Measurements from ENCODE around the gene TRDMT1. TPM values are rescaled to one million over a fixed set of nuclear protein-coding genes. Genes with fewer than 3 reads are reported as not detected.

TRDMT1 gene
- total RNA-seq, 1 donor = 8.9 TPM

DNA sequence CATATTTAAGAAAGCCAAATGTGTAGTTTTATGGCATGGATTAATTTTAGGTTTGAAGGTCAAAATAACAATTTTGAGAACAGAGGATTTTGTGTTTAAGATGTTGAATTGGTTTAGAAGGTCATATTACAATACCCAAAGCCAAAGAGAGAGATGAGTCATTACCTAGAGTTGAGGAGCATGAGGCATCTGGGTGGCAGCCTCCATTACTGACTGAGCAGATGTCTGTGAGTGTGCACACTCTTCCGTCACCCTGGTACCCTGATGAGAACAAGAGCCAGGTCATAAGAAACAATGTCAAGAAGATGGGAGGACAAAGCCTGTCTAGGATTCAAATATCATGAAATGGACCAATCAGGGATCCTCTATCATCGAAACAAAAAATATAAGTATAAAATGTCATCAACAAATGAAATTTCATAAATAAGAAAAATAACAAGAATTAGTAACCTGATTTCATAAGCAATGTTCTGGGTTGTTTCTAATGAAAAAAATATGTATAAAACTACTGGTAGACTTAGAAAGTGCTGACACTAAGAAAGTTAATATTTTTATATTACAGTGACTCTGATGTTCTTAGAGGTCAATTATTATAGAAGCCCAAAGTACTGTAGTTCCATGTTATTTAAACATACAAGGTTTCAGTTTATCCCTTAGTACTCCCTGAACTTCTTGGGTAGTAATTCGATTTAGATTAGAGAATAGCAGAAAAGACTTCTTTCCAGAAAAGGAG is 91.8 kb downstream of the TRDMT1 start:
- no peak for DNase-seq (ENCODE audit: low read depth in 2 of 3, low spot score in 2 of 3)

DNA sequence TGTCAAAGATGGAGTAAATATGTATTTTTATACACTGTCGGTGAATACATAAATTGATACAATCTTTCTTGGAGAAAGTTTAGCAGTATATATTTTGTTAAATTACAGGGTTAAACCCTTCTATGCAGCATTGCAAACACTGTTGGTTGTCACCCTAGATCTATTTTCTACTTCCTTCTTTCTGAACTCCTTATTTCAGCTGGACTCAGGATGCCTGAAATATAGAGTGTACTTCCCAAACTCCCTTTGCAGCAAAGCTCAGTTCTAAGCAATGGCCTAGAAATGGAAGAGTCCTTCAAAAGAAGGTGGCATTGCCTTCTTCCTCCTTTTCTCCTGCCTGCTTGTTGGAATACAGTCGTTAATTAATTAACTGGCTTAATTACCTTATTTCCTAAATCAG is 92.4 kb downstream of the TRDMT1 start:
- no peak for DNase-seq (ENCODE audit: low read depth in 2 of 3, low spot score in 2 of 3)

DNA sequence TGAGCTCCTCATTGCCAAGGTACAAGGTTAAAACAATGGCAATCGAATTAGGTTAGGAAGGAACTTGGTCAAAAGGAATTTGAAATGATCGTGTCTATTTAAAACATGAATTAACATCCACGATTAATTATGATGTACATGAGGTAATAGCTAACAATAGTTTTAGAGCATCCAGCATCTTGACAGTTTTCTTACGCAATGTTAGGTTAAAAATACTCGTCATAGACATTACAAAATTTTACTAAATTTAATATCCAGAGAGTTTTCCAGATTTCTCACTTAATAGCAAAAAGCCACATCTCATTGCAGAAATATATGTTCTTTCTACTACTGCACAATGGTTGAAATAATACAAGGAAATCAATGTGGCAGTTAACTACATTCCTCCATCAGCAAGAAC is 94.5 kb downstream of the TRDMT1 start:
- no peak for DNase-seq (ENCODE audit: low read depth in 2 of 3, low spot score in 2 of 3)

DNA sequence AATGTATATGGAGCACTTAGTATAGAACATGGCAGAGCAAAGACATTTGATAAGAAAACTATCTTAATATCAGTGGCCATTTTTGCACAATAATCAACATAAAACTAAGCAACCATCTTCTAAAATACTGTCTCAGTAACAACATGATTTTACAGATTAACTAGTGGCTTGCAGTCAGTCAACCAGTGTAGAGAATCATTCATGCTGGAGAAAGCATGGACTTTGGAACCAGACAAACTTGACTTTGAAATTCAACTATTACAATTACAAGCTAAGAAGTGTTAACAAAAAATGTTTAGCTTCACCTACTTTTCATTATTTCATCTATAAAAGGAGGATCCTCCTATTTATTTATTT is 99.6 kb downstream of the TRDMT1 start:
- DNase-seq (ENCODE audit: low read depth in 2 of 3, low spot score in 2 of 3) = no peak

DNA sequence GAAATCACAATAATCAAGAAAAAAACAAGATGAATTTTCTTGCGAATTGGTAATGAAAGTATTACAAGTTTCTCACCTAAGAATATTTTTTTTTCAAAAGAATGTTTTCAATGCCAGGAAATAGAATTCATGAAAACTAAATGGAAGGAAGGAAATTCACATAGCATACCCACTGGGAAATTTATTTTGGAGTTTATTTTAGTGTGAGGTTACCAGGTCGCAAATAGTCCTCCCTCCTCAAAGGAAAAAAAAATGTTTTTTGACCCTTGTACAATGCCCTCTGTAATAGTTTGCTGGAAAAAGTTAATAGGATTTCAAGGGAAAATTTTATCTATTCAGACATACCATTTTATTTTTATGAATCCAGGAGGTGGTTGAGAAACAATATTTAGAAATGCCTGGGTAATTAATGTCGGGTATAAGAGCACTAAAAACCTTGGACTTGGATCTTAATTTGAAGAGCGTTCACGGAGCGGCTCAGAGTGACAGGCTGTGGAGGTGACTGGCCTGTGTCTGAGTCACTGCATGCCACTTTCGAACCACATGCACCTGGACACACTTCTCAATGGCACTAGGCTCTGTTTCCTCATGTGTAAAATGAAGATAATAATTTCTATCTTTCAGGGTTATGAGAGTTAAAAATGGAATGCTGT is 100.1 kb downstream of the TRDMT1 start:
- DNase-seq (ENCODE audit: low read depth in 2 of 3, low spot score in 2 of 3) = no peak

DNA sequence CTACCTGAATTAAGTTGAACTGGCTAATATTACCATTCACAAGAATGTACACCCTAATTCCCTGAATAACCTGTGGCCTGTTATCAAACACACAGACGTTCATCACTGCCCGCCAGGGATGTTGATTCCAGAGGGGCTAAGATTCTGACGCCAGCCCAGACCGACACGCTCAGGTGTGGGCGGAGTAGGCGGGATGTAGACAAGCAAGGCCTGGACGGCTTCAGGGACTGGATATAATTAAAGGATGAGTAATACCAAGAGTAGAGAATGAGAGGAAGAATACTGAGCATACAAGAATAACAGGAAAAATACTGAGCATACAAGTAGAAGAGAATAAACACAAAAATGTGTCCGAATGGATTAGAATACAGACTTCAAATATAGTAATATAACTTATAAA is 100.9 kb downstream of the TRDMT1 start:
- no peak for DNase-seq (ENCODE audit: low read depth in 2 of 3, low spot score in 2 of 3)

DNA sequence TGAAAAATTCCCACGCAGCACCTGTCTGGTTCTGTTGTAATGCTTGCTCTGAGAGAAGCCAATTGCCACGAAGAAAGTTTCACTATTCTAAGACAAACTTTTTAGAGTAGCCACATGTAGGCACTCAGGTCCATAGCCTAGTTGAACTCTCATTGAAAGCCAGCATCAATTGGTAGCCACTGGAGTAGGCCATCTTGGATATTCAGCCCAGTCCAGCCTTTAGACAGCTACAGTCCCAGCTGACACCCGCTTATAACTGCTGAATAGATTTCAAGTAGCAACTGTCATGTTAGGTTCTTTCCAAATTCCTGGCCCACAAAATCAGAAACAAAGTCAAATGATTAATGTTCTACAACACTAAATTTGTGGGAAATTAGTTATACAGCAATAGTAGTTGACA is 103.5 kb downstream of the TRDMT1 start:
- no peak for DNase-seq (ENCODE audit: low read depth in 2 of 3, low spot score in 2 of 3)

Small RNA genes lying within 50 kb of the gene (small RNA-seq; reads per million reads assigned to genes)
- gene AC067747.1 = not detected

Other genes starting within 250 kb of the TRDMT1 start
- gene CUBN, start 71.9 kb downstream of the TRDMT1 start, total RNA-seq = 3.2 TPM
- gene VIM, start 26.6 kb upstream of the TRDMT1 start, total RNA-seq = 3,153 TPM

Measured in hematopoietic multipotent progenitor cell (in vitro differentiated cells).